Left colon (tissue), 2 donors: ENCODE measurements around the gene GPX4. TPM values are rescaled to one million over a fixed set of nuclear protein-coding genes. Genes with fewer than 3 reads are reported as not detected.

ENCODE experiments used
- ATAC-seq: fragments of 200-7000 bp; cut with Tn5 transposase; one replicate; pipeline ENCODE4 v1.9.1; 2020; ENCODE audit warnings: mild to moderate bottlenecking, moderate library complexity
- DNase-seq, 2 donors: peaks; one replicate each; pipeline ENCODE4 v3.0.0-alpha.2; 2020
- intact Hi-C, 2 donors: fragments of 100-400 bp; cut with DNase I in 1 of 2; cut with micrococcal nuclease in 1 of 2; formaldehyde crosslinking; loops; one replicate each; pipeline versions ENCODE4 v1.11.2 to v1.14.0; 2022; cut with DNase I, micrococcal nuclease
- total RNA-seq, 2 donors: library from RNA; stranded (reverse); fragmentation: NEBNext Ultra II Directional; extraction: Animal tissue kit (Norgen Biotek cat#: 25700); gene quantifications; one replicate each; pipeline ENCODE4 v1.2.1, GENCODE V29; 2021
- donor health status: DM: no; HTN: no; CAD: no.
- donor health status: DM: yes; HTN: yes; CAD: no.

The GPX4 gene
- total RNA-seq, 2 donors from 2014 or later, result 162 to 176 TPM

- DNase-seq (peak in 1 of 2 donors; percentile 29), ATAC-seq (no peak)
- intact Hi-C loops, result no loop called here
Measured at GRCh38 chr19:1093811-1094553, 9.8 kb upstream of the GPX4 start.

GRCh38 chr19:1094655-1094977 is 9.2 kb upstream of the GPX4 start:
- DNase-seq (peak in 1 of 2 donors; percentile 27), ATAC-seq (no peak)
- intact Hi-C loops, result no loop called here

- DNase-seq, result peak; percentile 98 to 99
- intact Hi-C loops, result no loop called here
Measured at GRCh38 chr19:1094978-1095701, 8.7 kb upstream of the GPX4 start, which contains the start of gene POLR2E. Gene POLR2E (minus strand): TSS chr19:1095375. CDS start chr19:1095315, 60 bp downstream.

GRCh38 chr19:1097810-1098176 is 6.0 kb upstream of the GPX4 start:
- ATAC-seq (peak; percentile 12), DNase-seq (no peak)
- intact Hi-C loops, result no loop called here

More at GRCh38 chr19:1094978-1095701, 8.7 kb upstream of the GPX4 start, which contains the start of gene POLR2E:
- peak; percentile 91 for ATAC-seq

GRCh38 chr19:1098177-1099051 is 5.4 kb upstream of the GPX4 start:
- DNase-seq, result peak in 1 of 2 donors; percentile 32
- intact Hi-C loops, result no loop called here
- peak; percentile 40 for ATAC-seq

GRCh38 chr19:1101337-1101698 is 2.5 kb upstream of the GPX4 start:
- ATAC-seq (no peak), DNase-seq (peak in 1 of 2 donors; percentile 27)
- intact Hi-C loops, result no loop called here

GRCh38 chr19:1102407-1103131 is 1.2 kb upstream of the GPX4 start:
- DNase-seq (no peak), ATAC-seq (no peak)
- intact Hi-C loops, result no loop called here

- ATAC-seq (no peak), DNase-seq (no peak)
- intact Hi-C loops, result no loop called here
Measured at GRCh38 chr19:1103132-1103707, 574 bp upstream of the GPX4 start.

- intact Hi-C loops, result no loop called here
- DNase-seq (peak; percentile 80 to 86), ATAC-seq (peak; percentile 58)
Measured at GRCh38 chr19:1104311-1105007, 665 bp downstream of the GPX4 start.

GRCh38 chr19:1105008-1105872 is 1.4 kb downstream of the GPX4 start:
- no peak for ATAC-seq
- DNase-seq, result no peak
- intact Hi-C loops, result no loop called here

GRCh38 chr19:1105873-1106840 is 2.4 kb downstream of the GPX4 start:
- intact Hi-C loops, result no loop called here
- no peak for ATAC-seq
- DNase-seq, result no peak

GRCh38 chr19:1106841-1107660 is 3.3 kb downstream of the GPX4 start:
- DNase-seq (no peak), ATAC-seq (no peak)
- intact Hi-C loops, result no loop called here

- no peak for ATAC-seq
- no peak for DNase-seq
- intact Hi-C loops, result no loop called here
Measured at GRCh38 chr19:1107661-1108261, 4.0 kb downstream of the GPX4 start.

- intact Hi-C loops, result no loop called here
- DNase-seq, result no peak
Measured at GRCh38 chr19:1108291-1109031, 4.7 kb downstream of the GPX4 start.

More at GRCh38 chr19:1108291-1109031, 4.7 kb downstream of the GPX4 start:
- no peak for ATAC-seq
